GM20431 (cell line): ENCODE measurements around the gene STXBP4.
"Not testable (repeated sequence)": the region's sequence is repeated elsewhere in the genome, so short reads cannot be mapped to it uniquely, and the experiment has no call there.

Source experiments
- in situ Hi-C: fragments of 300-500 bp; cut with MseI, MboI; formaldehyde crosslinking; loops from one replicate; pipeline ENCODE4 v1.15.0; 2020; ENCODE audit warnings: low sequenced_read_pairs; ENCODE audit not compliant: unreplicated experiment

STXBP4 gene

DNA sequence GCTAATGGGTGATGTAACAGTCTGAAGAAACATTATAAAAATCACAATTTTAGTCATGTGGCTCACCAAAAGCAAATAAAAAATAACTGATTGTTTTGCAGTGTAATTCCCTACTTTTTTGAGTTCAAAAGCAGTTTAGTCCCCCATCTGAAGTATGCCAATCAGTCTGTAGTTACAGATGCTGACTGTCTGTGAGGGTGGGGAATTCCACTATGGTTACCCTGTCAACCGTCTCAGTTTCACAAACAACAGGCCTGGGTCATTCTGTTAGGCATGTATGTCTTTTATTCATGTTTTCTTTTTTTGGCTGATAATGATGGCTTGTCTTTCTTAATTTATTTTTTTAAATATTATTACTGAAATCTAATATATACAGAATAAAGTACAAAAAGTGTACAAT is 69.3 kb downstream of the STXBP4 start:
- in situ Hi-C loops, result no loop called here

DNA sequence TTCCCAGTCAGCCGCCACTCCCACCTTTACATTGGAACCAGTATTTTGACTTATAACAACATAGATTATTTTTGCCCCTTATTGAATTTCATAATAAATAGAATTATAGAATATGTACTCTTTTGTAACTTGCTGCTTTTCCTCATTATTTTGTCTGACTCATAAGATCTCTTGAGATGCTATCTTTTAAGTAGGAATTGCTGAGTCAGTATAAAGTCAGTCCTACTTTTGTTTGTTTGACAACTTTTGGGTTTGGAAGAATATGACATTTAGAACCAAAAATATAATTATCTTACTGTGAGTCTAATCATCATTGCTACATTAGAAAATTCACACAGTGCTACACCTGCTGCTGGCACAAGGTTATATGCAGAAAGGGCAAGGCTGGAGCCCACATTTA is 69.7 kb downstream of the STXBP4 start:
- in situ Hi-C loops, result no loop called here

DNA sequence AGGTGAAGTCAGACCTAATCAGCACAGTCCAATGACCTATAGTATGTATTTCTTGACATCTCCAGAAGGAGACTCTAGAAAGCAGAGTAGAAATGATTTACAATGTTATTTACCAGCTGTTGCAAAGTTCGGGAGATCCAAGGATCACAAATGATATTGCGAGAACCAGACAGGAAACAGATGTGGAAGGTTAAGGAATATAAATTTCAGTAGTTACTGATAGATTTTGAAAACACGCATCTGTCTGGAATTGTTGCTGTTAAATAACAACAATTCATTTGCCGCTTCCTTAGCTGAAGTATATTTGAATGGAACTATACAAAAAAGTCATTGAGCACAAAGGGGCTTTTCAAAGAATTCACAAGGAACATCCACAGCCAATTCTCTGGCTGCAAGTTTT is 72.0 kb downstream of the STXBP4 start:
- in situ Hi-C loops, result no loop called here

DNA sequence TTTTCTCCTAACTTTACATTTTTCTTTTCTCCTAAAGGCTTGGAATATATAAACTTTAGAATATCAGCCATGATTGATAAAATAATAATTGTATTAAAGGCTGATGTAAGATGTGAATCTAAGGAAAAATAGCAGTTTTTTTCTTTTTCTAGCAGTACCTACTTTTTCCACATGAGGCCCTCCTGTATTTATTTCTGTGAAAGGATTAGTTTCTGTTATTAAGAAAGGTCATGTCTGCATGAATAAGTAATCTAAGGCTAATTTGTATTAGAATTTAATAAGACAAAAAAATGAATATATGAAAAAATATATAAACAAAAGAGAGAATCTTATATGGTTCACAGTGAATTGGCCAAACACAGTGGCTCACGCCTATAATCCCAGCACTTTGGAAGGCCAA is 85.3 kb downstream of the STXBP4 start:
- in situ Hi-C loops, result no loop called here

DNA sequence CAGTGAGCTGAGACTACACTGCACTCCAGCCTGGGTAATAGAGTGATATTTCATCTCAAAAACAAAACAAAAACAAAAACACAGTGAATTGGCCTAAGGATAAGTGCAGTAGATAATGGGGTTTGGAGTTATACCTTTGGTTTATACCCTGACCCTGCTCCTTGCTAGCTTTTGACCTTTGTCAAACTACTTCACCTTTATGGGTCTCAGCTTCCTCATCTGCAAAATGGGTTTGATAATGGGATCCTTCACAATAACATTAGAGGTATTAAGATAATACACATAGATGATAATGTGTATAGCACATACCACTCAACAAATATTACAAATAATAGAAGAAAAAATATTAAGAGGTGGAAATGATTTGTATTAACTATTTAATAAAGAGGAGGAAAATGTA is 85.9 kb downstream of the STXBP4 start:
- in situ Hi-C loops, result no loop called here

DNA sequence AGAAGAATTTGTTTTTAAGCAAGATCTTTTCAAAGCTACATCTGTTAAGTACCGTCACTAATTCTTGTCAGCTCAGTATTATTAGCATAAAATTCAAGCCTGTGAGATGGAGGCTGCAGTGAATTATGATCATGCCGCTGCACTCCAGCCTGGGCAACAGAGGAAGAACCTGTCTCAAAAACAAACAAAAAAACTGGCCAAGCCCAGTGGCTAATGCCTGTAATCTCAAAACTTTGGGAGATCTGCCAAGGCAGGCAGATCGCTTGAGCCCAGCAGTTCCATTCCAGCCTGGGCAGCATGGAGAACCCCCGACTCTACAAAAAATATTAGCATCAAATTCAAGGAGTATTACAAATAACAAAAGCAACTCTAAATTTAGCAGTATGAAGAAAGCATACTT is 88.0 kb downstream of the STXBP4 start:
- in situ Hi-C loops, result no loop called here

DNA sequence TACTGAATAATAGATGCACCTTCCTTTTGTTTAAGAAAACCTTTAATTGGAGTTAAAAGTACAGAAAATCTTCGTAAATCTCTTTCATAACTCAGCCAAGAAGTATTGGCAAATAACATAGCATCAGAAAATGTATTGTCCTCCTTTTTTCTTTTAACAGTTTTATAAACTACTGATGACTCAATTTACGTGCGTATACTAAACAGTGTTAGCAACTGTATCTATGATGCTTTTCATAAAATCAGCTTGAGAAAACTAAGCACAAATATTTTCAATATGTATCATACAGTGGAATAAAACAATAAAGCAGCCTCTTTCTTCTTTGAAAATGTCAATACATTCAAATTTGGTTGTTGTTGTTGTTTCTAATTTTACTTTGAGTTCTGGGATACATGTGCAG is 88.6 kb downstream of the STXBP4 start:
- in situ Hi-C loops, result no loop called here

DNA sequence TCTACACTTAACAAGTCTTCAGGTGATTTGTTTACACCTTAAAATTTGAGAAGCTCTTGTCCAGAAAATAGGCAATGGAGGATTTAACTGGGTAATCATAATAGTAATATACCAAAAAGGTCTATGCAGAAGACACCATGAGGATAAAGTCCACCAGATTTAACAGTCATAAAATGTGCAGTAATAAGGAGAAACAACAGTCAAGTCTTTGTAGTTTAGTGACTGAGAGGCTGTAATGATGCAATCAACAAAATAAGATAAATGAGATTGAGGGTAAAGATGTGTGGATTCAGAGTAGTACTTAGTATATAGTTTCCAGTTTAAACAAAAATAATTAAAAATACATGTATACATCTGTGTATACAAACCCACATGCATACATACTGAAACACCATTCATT is 91.2 kb downstream of the STXBP4 start:
- in situ Hi-C loops, result no loop called here

DNA sequence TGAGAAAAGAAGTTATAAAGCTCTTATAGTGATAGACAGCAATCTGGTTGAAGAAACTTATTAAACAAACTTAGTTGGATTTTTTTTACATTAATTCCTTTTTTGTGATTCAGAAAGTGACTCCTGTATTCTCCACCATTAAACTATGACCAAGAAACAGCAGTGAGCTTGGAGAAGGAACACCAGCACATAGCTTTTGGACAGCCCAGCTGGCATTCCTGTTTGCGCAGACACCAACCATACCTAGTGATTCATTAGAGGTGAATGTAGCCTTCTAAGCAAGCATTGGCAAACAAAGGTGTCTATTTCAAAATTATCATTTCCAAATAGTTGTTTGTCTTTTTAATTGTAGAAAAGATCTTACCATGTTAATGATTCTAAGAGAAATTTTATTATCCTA is 94.4 kb downstream of the STXBP4 start:
- in situ Hi-C loops, result no loop called here

DNA sequence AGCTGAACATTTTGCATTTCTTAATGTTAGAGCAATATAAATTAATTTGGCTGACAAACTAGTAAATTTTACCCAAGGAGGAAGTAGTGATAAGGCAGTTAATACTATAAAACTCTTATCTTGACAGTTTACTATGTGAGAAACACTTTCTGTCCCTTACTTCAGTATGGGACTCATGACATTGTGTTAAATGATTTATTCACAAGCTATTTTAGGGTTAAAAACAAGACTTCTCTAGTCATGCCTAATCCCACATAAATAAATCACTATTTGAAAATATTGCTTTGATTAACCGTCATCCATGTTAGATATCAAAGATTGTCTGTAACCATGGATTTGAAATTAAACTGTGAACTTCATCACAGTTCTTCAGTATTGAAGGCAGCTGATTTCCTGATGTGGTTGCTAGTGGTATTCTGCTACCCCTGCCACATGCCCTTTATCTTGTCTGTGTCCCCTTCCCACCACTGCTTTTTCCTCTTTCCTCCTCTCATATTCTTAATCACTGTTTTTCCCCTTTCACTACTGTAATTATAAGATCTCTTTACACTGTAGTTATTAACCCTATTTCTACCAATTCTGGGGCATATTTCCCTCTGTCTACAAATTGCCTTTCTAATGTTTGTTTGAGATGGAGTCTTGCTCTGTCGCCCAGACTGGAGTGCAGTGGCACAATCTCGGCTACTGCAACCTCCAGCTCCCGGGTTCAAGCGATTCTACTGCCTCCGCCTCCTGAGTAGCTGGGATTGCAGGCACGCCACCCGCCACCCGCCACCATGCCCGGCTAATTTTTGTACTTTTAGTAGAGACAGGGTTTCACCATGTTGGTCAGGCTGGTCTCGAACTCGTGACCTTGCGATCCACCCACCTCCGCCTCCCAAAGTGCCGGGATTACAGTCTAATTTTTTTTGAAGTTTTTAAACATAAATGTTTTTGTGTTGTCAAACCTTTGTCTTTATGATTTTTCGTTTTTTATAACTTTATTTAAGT is 95.6 kb downstream of the STXBP4 start:
- in situ Hi-C loops, result no loop called here

DNA sequence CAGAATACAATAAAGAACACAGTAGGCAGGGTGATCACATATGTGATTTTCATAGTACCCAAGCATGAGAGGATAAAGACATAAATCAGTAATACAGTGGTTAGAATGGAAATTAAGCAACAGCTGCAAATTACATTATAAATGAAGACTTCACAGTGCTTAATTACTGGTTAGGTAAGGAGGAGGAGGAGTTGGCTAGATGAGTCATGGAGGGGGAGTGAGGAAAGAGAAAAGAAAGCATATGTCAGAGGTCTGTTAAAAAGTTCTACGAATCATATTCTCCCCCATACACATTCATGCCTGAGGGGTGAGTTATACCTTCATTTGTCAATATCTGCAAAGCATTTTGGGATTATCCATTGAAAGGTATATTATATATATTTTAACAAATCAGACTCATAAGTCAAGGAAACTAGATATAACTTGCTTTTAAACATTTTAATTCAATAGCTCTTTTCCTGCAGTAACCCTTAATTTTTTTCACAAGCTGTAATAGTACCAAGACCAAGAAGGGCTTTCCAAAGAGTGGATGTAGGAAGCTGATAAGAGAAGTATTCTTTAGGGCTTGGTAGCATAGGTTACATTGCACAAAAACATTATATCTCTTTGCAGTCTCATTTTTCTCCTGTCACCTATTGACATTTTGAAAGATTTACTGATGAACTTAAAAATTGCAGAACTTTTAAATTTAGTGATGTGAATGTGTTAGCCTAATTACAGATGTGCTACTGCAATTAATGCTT is 99.3 kb downstream of the STXBP4 start:
- in situ Hi-C loops, result no loop called here

DNA sequence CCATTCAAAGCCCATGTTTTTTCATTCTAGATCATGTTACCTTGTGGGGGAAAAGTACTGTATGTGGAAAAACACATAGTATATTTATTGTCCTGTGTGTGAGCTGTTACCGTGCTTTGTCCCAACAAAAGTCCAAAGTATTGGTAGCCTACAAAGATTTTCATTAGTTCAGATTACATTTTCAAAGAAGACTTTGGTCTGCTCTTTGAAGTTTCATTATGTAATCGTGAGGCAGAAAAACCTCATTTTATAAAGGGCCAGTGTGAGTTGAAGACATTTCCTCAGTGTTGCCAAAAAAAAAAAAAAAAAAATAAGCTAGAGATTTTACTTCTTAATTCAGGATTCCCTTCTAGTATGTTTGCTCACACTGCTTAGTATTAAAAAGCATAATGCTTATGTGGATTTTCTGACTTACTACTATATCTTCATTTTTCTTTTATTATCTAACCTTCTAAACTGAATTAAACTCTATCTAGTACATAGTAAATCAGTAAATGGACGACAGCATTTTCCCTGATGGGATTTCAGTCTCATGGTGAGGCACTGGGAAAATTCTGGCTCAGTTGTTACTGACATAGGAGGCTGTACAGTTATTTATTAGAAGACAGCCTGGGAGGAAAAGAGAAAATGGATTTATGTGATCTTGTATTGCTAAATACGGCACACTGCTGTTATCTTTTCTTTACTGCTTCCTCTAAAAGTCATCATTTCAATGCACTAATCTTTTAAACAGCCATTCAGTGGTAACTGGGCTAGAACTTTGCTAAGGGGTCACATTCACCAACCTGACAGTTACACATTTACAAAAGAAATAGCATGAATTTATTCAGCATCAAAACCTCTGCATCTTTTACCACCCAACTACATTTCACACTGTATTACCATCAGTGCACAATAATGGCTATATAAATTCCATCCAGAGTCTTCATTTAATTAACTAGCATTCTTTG is 100.6 kb downstream of the STXBP4 start:
- in situ Hi-C loops, result no loop called here

DNA sequence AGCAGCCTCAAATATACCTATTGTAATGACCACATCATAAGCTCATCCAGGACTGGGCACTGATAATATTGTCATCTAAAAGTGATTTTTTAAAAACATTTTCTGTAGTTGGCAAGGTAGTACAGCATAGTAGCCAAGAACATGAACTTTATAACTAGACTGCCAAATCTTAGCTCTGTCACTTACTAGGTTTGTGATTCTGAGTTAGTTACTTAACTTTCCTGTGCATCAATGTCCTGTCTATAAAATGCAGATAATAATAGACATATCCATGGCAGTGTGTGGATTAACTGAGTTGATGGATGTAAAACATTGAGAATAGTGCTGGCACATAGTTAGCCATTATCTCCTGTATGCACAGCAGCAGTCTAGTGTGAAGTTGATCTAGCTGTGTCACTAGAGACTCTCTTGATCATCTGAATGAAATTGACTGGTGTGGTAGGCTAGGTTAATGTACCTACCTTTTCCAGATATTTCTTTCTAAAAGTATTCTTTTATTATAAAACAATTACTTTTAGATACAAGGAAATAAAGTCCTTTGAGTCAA is 101.5 kb downstream of the STXBP4 start:
- in situ Hi-C loops, result no loop called here

DNA sequence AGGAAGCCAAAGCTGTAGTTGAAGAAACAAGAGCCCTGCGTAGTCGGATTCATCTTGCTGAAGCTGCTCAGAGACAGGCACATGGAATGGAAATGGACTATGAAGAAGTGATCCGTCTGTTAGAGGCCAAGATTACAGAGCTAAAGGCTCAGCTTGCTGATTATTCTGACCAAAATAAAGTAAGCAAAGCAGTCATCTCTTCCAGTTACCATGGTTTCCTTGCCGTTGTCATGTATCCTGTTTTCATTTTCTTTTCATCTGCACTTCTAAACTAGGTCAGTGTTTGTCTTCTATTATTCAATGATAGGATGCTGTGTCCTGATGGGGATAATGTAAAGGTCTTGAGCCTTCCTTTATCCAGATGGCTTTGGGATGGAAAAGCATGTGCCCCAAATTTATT is 104.3 kb downstream of the STXBP4 start:
- in situ Hi-C loops, result no loop called here

DNA sequence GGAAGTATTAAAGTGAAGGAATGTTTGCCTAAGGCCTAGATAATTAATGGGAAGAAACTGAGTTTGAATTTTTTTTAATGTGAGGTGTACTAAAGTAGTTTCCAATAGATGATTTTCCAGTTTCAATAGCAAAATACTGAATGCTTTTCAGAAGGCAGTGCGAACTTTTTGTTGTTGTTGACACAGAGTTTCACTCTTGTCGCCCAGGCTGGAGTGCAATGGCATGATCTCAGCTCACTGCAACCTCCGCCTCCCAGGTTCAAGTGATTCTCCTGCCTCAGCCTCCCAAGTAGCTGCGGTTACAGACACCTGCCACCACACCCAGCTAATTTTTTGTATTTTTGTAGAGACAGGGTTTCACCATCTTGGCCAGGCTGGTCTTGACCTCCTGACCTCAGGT is 104.9 kb downstream of the STXBP4 start:
- in situ Hi-C loops, result not testable (repeated sequence)

DNA sequence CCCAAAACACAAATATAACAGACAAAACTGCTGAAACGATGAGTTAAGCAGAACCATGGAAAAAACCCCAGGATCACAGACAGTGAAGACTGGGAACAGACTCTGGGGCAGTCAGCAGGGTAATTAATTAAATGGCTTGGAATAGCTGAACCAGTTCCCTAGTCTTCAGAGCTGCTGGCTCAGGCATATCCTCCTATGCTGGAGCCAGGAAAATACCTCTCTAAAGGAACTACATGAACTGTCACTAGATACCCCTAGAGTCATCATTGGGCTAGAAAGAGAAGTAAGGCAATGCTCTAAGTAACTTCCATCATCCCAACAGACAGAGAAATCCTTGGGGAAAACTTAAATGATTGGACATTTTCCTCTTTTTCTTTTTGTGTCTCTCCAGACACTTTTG is 113.0 kb downstream of the STXBP4 start:
- in situ Hi-C loops, result no loop called here

DNA sequence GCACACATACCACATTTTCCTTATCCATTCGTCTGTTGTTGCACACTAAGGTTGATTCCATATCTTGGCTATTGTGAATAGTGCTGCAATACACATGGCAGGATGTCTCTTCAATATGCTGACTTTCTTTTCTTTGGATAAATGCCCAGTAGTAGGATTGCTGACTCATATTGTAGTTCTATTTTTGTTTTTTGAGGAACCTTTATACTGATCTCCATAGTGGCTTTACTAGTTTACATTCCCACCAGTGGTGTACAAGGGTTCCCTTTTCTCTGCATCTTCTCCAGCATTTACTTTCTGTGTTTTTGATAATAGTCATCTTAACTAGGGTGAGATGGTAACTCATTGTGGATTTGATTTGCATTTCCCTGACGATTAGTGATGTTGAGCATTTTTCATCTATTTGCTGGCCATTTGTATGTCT is 118.1 kb downstream of the STXBP4 start:
- in situ Hi-C loops, result no loop called here

DNA sequence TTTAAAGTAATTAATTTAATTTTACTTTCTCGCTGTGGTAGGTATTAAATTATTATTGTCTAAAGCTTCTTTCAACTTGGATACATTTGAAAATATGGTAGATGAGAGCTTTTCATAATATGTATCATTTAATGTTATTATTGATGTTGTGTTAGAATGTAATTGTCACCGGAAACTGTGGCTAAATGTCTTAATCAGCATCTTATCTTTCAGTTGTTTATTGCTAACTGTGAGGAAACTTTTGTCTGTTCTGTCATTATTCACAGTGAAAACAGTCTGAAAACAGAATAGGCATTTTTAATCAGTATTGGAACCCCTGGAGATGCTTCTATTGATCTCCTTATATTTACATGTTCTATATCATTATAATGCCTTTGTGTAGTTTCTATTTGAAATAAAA is 120.7 kb downstream of the STXBP4 start:
- in situ Hi-C loops, result no loop called here

DNA sequence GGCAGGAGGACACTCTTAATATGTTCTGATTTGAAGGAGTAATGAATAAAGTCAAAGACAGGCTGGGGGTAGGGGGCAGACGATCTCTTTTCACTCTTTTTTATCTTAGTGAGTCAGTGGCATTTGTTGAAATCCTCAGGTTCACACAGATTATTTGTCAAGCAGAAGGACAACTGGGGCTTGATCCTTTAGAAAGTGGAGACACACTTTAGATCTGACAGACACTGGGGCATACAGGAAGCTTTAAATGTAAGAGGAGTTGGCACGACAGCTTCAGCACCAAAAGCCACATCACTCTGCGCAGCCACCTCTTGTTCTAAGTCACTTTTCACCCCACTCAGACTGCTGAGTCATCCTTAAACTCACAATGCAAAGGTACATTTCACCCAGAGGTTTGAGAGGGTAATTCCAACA is 121.5 kb downstream of the STXBP4 start:
- in situ Hi-C loops, result no loop called here

DNA sequence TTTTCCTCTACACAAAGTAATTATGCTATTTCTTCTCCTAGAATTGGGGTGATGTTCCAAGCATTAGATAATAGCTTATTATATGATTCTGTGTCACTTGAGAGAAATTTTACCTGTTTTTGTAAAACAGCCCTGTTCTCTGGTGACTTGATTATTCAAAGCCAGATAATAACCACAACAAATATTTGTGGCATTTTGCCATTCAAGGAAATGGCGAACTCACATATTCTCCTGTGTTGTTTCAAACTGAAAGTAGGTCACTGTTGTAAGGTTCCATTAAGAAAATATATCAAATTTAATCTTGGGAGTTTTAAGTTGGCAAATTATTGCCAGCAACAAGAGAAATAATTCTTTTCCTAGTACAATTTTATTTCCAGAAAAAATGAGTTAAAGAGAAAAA is 124.8 kb downstream of the STXBP4 start:
- in situ Hi-C loops, result no loop called here
